ENCODE measurements around the gene DPF3.

DPF3 gene

DNA sequence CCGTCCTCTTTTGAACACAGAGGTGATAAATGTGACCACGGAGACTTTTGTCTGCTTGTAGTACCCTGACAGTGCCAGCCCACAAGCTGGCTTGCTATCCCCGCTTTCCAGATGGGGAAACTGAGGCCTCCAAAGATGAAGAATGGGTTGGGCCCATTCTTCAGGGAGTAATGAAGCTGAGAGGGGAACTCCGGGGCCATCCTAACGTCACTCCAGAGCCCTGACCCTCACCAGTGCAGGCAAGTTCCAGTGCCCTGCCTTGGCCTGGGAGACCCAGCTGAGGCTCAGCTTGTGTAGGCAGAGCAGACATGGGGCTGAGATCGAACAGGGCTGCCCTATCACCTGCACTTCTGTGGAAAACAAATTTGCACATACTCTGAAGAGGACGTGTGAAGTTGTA, 277.1 kb downstream of the DPF3 start:
- DNase-seq (ENCODE audit: low read depth in 2 of 2), result no peak

- DNase-seq (ENCODE audit: low read depth in 2 of 2), result no peak
Measured at GRCh38 chr14:72616294-72616693, 277.6 kb downstream of the DPF3 start.

GRCh38 chr14:72615451-72616121, 278.3 kb downstream of the DPF3 start:
- DNase-seq (ENCODE audit: low read depth in 2 of 2), result no peak

DNA sequence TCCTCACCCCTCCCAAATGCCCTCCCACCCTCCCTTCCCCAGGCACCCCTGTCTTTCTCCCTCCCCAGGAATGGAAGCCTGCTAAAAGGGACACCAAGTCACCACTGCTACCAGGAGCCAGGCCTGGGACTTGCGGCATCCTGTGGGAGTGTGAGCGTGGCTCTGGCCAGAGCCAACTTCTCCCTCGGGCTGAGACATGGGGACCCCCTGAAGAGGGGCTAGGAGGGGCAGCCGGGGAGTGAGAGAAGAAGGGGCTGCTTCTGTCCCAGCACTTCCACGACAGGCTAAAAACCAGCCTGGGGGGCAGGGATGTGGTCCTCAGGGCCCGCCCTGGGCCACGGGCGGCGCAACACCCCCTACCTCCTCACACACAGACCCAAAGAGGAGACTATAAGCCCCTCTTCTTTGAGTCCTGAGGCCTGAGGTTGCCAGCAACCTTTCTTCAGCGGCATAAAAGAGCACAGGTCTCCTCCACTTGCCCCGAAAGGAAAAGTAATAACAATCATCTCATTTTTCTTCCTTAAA, 278.9 kb downstream of the DPF3 start:
- DNase-seq (ENCODE audit: low read depth in 2 of 2), result no peak

DNA sequence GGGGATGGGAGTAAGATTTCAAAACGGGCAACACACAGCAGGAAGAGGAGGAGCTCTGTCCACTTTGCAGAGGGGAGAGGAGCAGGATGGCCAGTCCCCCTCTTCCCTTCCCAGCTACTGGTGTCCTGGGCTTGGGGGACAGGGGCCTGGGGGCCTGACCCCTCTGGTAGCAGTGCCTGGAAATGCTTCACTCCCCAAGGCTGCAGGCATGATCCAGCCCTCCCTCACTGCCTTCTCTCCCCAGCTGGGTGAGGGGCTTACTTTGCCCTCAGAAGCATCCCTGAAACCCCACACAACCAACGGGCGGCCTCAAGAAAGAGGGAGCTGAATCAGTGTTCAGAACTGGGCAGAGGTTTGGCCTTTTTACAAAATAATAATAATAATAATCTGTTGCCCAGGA, 279.5 kb downstream of the DPF3 start:
- DNase-seq (ENCODE audit: low read depth in 2 of 2), result no peak

DNA sequence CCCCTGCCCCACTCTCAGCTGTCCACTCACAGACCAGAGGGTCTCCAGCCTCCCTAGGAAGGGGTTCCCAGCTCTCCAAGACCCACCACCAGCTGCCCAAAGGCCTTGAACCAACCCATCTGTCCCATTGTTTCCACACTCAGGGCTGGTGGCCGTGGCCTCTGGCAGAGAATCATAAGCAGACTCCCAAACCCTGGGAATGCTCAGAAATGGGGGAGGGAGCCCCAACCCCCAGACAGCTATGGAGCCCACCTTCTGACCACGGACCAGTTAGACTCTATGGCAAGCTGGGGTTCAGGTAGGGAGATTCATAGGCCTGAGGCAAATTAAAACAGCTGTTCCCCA, 280.0 kb downstream of the DPF3 start:
- no peak for DNase-seq (ENCODE audit: low read depth in 2 of 2)

GRCh38 chr14:72613231-72613974, 280.5 kb downstream of the DPF3 start:
- no peak for DNase-seq (ENCODE audit: low read depth in 2 of 2)

DNA sequence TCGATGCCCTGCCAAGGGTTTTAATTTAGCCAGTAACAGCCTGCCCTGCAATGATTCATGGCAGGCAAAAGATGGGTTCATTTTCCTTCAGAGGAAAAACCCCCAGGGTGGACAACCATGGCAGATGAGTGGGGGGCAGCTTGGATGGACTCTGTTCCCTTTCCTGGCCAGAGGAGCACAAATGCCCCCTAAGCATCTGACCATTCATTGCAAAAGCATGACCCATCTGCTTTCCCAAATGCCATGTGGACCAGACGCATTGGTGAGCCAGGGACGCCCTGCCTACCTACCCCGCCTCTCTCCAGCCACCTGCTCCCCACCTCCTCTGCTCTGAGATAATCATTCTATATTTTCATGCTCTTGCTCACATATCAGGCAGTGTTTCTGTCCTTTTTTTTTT, 281.9 kb downstream of the DPF3 start:
- DNase-seq (ENCODE audit: low read depth in 2 of 2), result no peak

DNA sequence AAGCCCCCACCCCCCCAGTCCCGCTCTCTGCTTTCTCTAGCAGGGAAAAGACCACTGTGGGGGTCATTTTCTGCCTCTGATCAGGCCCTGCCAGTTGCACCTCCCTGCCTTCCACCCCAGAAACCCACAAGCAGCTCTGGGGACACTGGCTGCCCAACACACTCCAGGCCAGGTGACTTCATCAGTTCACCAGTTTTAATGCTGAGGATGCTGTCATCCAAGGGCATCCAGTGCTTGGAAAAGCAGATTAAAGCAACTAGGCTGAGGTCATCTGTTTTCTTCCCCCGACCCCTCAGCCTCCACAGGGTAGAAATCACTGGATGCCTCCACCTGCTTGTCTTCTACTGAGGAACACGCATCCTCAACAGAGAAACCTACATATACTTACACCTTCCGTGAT, 282.4 kb downstream of the DPF3 start:
- DNase-seq (ENCODE audit: low read depth in 2 of 2), result no peak

DNA sequence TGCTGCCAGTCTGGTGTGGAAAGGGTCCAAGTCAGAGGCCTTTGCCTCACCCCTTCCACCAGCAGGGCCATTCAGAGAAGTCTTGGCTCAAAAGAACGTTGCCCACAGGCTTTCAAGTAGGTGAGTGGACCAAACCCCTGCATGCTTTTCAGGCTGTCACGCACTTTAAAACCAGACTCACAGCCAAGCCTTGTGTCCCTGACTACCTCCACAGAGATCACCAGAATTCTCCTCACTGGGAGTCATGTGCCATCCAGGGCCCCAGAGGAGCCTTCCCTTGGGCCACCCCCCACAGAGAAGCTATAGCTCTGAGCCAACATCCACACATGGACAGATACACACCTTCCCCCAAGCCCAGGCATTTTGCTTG, 283.1 kb downstream of the DPF3 start:
- no peak for DNase-seq (ENCODE audit: low read depth in 2 of 2)

GRCh38 chr14:72610096-72610830, 283.6 kb downstream of the DPF3 start:
- no peak for DNase-seq (ENCODE audit: low read depth in 2 of 2)

DNA sequence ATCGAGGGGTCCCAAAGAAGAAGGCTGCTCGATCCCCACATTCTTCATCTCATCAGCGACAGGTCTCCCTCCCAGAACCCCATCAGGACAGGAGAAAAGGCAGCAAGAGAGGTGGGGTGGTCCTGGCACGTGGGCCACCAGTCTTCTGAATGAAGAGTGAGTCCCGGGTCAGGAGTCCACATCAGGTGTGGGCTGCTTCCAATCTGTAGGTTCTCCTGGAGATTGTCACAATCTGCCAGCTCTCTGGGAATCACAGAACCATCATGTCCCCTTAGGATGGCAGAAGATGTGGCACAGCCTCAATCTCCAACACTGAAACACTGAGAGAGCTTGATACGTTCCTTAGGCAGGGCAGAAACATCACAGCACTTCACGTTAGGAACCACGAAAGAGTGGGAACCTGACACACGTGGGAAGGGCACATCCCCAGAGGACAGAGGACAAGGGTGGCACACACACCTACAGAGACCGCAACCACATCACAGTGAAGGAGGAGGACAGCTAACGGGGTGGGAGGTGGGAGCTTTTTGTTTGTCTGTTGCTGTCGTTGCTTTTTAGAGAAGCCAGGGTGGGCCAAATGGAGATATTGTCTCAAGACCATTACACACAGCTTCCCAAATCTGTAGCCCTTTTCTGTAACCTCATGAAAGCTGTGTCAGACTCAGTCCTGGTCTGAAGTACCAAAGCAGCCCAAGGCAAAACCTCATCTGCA, 284.5 kb downstream of the DPF3 start:
- DNase-seq (ENCODE audit: low read depth in 2 of 2), result no peak

- no peak for DNase-seq (ENCODE audit: low read depth in 2 of 2)
Measured at GRCh38 chr14:72608391-72609204, 285.3 kb downstream of the DPF3 start.

DNA sequence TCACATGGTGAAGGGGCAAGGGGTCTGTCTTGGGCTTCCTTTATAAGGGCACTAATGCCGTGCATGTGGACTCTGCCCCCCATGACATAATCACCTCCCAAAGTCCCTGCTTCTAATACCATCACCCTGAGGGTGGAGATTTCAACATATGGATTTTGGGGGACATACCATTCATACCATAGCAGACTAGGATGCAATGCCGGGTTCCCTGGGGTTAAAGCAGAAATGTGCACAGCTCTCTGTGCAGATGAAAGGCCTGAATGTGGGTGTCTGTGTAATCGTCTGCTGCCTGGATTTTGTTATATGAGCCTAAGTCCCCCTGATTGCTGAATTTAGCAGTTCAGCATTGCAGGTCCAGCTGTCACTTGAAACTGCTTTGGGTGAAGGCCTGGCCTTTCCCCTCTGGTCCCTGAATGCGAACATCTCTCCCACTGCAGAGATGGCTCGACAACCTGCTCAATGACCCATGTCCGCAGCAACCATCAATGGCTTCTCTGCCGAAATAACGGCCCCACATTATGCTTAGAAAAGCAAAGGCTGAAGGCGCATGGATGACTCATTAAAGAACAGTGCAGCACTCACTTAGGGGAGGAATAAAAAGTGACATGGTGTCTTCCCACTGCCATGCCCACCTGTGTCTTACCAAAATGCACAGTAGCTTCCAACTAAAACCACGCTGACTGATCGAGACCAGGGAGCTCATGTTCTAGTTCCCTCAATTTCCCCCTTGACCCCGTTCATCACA, 286.3 kb downstream of the DPF3 start:
- no peak for DNase-seq (ENCODE audit: low read depth in 2 of 2)

GRCh38 chr14:72606879-72607278, 287.0 kb downstream of the DPF3 start:
- no peak for DNase-seq (ENCODE audit: low read depth in 2 of 2)

- no peak for DNase-seq (ENCODE audit: low read depth in 2 of 2)
Measured at GRCh38 chr14:72605921-72606220, 288.0 kb downstream of the DPF3 start.

DNA sequence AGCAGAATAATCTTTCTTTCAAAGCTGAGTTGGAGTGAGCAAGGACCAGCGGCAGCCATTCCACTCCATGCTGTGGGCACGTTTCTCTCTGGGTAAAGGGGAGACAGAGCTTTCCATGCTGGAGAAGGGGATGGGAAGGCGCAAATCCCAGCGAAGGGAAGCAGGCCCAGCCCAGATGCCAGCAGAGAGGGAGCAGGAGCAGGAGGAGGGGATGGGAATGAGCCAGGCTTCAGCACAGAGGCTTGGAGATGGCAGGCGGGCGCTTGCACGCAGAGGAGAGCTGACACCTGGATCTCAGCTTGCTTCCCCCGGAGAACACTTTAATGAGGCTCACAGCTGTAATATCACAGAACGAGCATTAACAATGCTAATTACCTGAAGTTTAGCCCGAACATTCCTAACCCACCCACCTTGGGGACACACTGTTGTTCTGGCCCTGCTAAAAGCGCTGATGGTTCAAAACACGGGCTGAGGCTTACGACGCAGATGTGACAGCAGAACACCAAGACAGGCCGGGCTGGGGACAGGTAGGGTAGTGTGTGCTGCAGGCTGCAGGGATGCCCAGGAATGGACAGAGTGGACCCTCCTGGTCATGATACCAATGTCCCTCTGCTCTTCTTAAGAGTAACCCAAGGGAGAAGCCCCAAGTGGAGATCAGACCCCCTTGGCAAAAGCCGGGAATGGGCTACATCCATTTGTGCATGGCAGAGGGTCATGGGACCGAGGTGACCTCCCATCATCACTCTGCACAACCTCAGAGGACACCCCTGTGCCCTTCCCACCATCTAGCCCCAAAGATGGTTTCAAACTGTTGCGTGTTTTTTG, 288.6 kb downstream of the DPF3 start:
- no peak for DNase-seq (ENCODE audit: low read depth in 2 of 2)

DNA sequence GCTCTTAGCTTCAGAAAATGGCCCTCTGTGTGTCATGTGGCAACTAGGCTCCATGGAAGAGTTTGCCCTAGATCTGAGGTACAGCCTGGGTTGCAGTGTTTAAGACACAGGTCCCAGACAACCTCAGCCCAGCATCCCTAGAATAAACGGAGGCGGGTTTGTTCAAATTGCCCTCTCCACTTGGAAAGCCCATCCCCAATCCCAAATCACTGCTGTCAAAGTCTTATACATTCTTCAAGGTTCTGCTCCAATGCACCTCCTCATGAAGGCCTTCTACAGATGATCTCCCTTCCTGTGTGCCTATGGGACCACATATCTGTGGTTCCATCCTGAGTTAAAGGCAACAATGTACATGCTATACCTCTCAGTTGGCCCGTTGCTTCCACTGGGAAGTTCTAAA, 289.8 kb downstream of the DPF3 start:
- DNase-seq (ENCODE audit: low read depth in 2 of 2), result no peak

GRCh38 chr14:72603639-72604038, 290.3 kb downstream of the DPF3 start:
- DNase-seq (ENCODE audit: low read depth in 2 of 2), result no peak

Data from stimulated activated CD4-positive, alpha-beta T cell treated with anti-CD3 and anti-CD28 coated beads, Interleukin-1b, Interleukin-23, amount 100 ng/mL, for 4 hours (primary cell).